ENCODE measurements around the gene ZFYVE26. TPM values are rescaled to one million over a fixed set of nuclear protein-coding genes. Genes with fewer than 3 reads are reported as not detected.

ZFYVE26 gene
- total RNA-seq, 1 experiment from 2014 or later, result 11.9 TPM

DNA sequence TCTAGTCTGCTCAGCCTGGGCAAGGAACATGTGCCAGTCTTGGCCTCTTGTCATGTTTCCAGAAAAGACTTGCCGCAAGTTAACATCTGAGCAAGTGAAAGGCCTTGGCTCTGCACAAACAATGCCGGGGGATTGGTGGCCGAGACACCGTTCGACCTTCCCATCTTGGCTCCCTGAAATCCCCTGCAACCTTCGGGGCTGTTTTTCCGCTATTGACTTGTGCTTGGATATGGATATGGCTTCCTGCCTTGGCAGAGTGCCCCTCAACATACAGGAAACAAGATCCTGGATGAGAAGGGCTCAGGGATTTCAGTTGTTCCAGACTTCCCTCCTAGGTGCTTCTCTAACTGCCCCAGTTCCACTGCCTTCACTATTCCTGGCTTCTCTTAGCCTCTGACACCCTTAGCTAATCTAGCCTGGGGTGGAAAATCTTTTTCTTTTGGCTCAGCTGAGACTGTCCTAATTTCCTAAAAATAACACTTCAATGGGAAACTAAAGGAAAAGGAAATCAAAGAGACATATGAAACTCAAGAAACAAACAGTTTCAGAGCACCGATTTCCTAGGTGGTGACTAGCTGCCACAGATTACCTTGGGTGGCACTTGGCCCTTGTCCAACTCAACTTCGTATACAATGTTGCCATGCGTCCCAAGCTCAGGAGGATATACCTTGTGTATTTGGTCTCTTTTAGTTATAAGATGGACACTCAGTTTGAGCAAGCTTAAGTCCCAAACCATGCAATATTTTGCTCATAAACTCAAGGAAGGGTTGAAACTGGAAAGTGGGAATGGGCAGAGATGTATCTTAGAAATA, 80.8 kb downstream of the ZFYVE26 start:
- Mint-ChIP-seq H3K27me3 (ENCODE audit: insufficient read depth, unreplicated experiment) (no peaks in the 10 kb centered on the region), H3K4me1 (ENCODE audit: insufficient read depth, unreplicated experiment) (peaks cover 9% of the 10 kb centered on the region), H3K4me3 (ENCODE audit: unreplicated experiment) (no peak overlapping the region), H3K36me3 (ENCODE audit: insufficient read depth, unreplicated experiment) (no peaks in the 10 kb centered on the region), H3K27ac (ENCODE audit: low read depth, unreplicated experiment) (no peak overlapping the region), H3K9me3 (ENCODE audit: unreplicated experiment) (no peaks in the 10 kb centered on the region)
- no TSS peak for BruUV-seq (replicated peaks)
- CTCF ChIA-PET, result interaction anchor here (0.6 kb wide), 2 partner anchors 25 to 31 kb away, joined by 3 read pairs; no protein-coding TSS in a partner anchor
- no peak for DNase-seq (ENCODE audit: unreplicated experiment)
- TF ChIP-seq CTCF (IDR thresholded peaks at IDR 0.05; ENCODE audit: unreplicated experiment), result no peak
- POLR2A ChIA-PET, result no interaction called here
- intact Hi-C loops (cut with micrococcal nuclease), result no loop called here

- no peak overlapping the region for H3K27ac Mint-ChIP-seq (ENCODE audit: low read depth, unreplicated experiment)
- peaks cover 9% of the 10 kb centered on the region for H3K4me1 Mint-ChIP-seq (ENCODE audit: insufficient read depth, unreplicated experiment)
- H3K9me3 Mint-ChIP-seq (ENCODE audit: unreplicated experiment), result no peaks in the 10 kb centered on the region
- CTCF ChIA-PET, result interaction anchor here (0.6 kb wide), 1 partner anchor 1403 kb away, joined by 3 read pairs; no protein-coding TSS in a partner anchor
- no peak overlapping the region for H3K4me3 Mint-ChIP-seq (ENCODE audit: unreplicated experiment)
- no TSS peak for BruUV-seq (replicated peaks)
- intact Hi-C loops (cut with micrococcal nuclease), result no loop called here
- no peaks in the 10 kb centered on the region for H3K36me3 Mint-ChIP-seq (ENCODE audit: insufficient read depth, unreplicated experiment)
- DNase-seq (ENCODE audit: unreplicated experiment), result no peak
- H3K27me3 Mint-ChIP-seq (ENCODE audit: insufficient read depth, unreplicated experiment), result no peaks in the 10 kb centered on the region
- POLR2A ChIA-PET, result no interaction called here
- TF ChIP-seq CTCF (IDR thresholded peaks at IDR 0.05; ENCODE audit: unreplicated experiment), result no peak
Measured at GRCh38 chr14:67734675-67735074, 81.7 kb downstream of the ZFYVE26 start.

- POLR2A ChIA-PET, result interaction anchor here (0.6 kb wide), 1 partner anchor 97 kb away, joined by 3 read pairs; no protein-coding TSS in a partner anchor
- BruUV-seq (replicated peaks), result no TSS peak
- DNase-seq (ENCODE audit: unreplicated experiment), result no peak
- Mint-ChIP-seq H3K9me3 (ENCODE audit: unreplicated experiment) (no peaks in the 10 kb centered on the region), H3K27ac (ENCODE audit: low read depth, unreplicated experiment) (no peak overlapping the region), H3K36me3 (ENCODE audit: insufficient read depth, unreplicated experiment) (no peaks in the 10 kb centered on the region), H3K4me1 (ENCODE audit: insufficient read depth, unreplicated experiment) (no peaks in the 10 kb centered on the region), H3K4me3 (ENCODE audit: unreplicated experiment) (no peak overlapping the region), H3K27me3 (ENCODE audit: insufficient read depth, unreplicated experiment) (no peaks in the 10 kb centered on the region)
- intact Hi-C loops (cut with micrococcal nuclease), result no loop called here
- no peak for TF ChIP-seq CTCF (IDR thresholded peaks at IDR 0.05; ENCODE audit: unreplicated experiment)
- CTCF ChIA-PET, result no interaction called here
Measured at GRCh38 chr14:67733616-67734015, 82.8 kb downstream of the ZFYVE26 start.

DNA sequence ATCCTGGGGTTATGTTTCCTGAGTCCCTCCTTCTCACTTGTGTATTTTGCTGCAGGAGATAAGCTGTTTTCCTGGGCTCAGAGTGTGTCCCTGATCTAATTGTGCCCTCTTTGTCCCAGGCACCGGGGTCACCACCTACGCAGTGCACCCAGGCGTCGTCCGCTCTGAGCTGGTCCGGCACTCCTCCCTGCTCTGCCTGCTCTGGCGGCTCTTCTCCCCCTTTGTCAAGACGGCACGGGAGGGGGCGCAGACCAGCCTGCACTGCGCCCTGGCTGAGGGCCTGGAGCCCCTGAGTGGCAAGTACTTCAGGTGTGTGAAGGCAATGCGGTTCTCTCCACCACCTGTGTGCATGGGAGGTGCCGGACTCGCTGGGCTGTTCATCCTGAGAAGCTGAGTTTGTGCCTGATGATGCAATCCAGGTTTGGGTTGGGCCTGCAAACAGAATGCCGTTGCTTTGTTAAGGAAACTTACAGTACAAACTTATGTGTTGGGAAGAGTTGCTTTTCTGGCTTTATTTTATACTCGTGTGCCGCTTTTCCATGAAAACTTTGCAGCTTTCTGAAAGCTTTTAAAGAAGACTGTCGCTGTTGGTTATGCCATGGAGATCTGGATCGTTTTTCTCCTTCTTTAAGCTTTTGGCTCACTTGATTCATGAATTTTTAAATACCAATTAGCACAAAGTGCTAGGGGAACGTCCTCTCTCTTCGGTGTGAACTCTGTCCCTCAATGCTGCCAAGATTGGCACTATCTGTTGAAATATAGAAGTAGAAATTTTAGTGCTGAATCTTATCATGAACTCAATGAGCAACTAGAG, 87.1 kb downstream of the ZFYVE26 start:
- no peak for DNase-seq (ENCODE audit: unreplicated experiment)
- ChIA-PET CTCF (interaction anchor here (0.6 kb wide), 2 partner anchors 59 to 1359 kb away, joined by 3 to 4 read pairs; no protein-coding TSS in a partner anchor), POLR2A (interaction anchor here (1.2 kb wide), 1 partner anchor 10 kb away, joined by 3 read pairs; no protein-coding TSS in a partner anchor)
- Mint-ChIP-seq H3K36me3 (ENCODE audit: insufficient read depth, unreplicated experiment) (no peaks in the 10 kb centered on the region), H3K27me3 (ENCODE audit: insufficient read depth, unreplicated experiment) (peaks cover 26% of the 10 kb centered on the region), H3K9me3 (ENCODE audit: unreplicated experiment) (no peaks in the 10 kb centered on the region), H3K27ac (ENCODE audit: low read depth, unreplicated experiment) (no peak overlapping the region), H3K4me1 (ENCODE audit: insufficient read depth, unreplicated experiment) (no peaks in the 10 kb centered on the region), H3K4me3 (ENCODE audit: unreplicated experiment) (no peak overlapping the region)
- no TSS peak for BruUV-seq (replicated peaks)
- TF ChIP-seq CTCF (IDR thresholded peaks at IDR 0.05; ENCODE audit: unreplicated experiment), result no peak
- intact Hi-C loops (cut with micrococcal nuclease), result no loop called here
